ENCODE results near the gene CCDC68. TPM values are rescaled to one million over a fixed set of nuclear protein-coding genes. Genes with fewer than 3 reads are reported as not detected.

The CCDC68 gene, protein sequence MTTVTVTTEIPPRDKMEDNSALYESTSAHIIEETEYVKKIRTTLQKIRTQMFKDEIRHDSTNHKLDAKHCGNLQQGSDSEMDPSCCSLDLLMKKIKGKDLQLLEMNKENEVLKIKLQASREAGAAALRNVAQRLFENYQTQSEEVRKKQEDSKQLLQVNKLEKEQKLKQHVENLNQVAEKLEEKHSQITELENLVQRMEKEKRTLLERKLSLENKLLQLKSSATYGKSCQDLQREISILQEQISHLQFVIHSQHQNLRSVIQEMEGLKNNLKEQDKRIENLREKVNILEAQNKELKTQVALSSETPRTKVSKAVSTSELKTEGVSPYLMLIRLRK
- polyA plus RNA-seq: 1 to 10 TPM in 1 of 2 donors, under 1 TPM in 1; 0.86 to 1.4 TPM

DNA sequence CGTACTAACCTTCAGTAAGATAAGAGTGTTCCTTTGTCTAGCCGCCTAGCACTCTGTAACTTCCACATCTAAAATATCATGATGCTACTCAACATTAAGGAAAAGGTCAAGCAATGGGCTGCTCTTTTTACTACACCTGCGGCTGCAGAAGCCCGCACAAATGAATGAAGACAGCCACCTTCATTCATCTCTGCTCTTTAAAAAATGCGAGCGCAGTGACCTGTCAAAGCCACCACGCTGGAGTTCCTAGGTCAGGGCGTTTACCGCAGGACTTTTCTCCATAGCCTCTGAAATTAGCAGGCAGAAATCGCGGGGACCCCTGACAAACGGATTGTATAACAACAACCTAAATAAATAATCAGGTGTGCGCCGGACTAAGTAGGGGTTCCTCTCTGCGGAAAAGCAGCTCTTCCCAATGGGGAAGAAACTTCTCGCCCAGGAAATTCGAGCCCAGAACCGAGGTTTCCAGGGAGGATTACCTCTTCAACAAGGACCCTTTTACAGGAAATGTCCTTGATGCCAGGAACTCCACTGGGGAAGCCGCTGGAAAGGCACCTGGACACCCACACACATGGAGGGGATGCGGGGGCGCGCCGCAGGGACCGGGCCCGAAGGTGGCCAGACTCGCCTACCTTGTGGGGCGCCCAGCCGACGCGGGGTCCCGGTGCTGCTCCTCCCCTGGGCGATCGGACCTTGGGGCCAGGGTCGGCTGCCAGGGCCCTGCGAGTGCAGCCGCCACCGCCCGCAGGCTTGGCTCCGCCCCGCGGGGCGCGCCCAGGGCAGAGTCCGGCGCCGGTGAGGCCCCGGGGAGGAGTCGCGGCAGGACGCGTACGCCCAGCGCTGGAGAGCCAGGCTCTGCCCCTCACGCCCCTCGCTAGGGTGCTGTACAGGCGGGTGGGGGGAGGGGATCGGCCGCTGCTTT lies at the start of gene CCDC68:
Gene CCDC68 (minus strand): TSS at position 758 of the 922 bp plus-strand sequence. CDS start 16,670 bp downstream, outside the sequence.
- Histone ChIP-seq H3K27ac (ENCODE audit: low read depth in 2 of 2, low read length in 1 of 2) (peak within 1 kb of the TSS in 1 of 2 donors; percentile 38), H3K4me3 (ENCODE audit: low read depth in 1 of 2, low read length in 2 of 2) (peak within 1 kb of the TSS; percentile 61 to 65), H3K36me3 (ENCODE audit: control insufficient read depth in 2 of 2, insufficient read depth in 2 of 2, low read length in 1 of 2) (no peaks in the 10 kb centered on the region), H3K27me3 (ENCODE audit: control insufficient read depth in 1 of 2, insufficient read depth in 2 of 2, low read length in 2 of 2) (no peaks in the 10 kb centered on the region), H3K9me3 (ENCODE audit: control insufficient read depth in 2 of 2, insufficient read depth in 1 of 2, low read depth in 1 of 2, low read length in 1 of 2) (no peaks in the 10 kb centered on the region), H3K4me1 (ENCODE audit: control insufficient read depth in 2 of 2, insufficient read depth in 2 of 2, low read length in 1 of 2) (no peaks in the 10 kb centered on the region)
- WGBS, 2 donors: 9 to 14% methylated on average over 52 to 58 of the region's 58 CpGs

DNA sequence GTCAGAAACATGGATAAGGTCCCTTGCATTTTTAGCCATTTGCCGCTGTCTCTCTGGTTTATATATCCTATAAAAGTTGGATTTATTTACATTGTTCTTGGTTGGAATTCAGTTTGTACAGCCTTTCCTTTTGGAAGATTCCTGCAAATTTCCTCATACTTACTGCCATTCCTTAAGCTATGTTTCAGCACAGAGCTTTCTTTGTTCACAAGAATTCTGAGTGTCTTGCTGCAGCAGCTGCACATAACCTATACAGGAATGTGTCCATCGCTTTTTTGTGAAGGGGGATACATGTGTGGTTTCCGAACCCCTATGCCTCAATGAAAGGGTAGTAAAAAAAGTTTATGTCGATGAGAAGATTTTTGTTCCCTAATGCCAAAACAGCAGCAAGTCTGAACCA lies 48.3 kb upstream of the CCDC68 start:
- 54 to 59% methylated on average over 4 of the region's 4 CpGs for WGBS, 2 donors
- no peaks in the 10 kb centered on the region for H3K4me1 ChIP-seq (ENCODE audit: control insufficient read depth in 2 of 2, insufficient read depth in 2 of 2, low read length in 1 of 2)
- no peak overlapping the region for H3K4me3 ChIP-seq (ENCODE audit: low read depth in 1 of 2, low read length in 2 of 2)
- no peak overlapping the region for H3K27ac ChIP-seq (ENCODE audit: low read depth in 2 of 2, low read length in 1 of 2)
- H3K36me3 ChIP-seq (ENCODE audit: control insufficient read depth in 2 of 2, insufficient read depth in 2 of 2, low read length in 1 of 2): no peaks in the 10 kb centered on the region
- no peaks in the 10 kb centered on the region for H3K27me3 ChIP-seq (ENCODE audit: control insufficient read depth in 1 of 2, insufficient read depth in 2 of 2, low read length in 2 of 2)
- H3K9me3 ChIP-seq (ENCODE audit: control insufficient read depth in 2 of 2, insufficient read depth in 1 of 2, low read depth in 1 of 2, low read length in 1 of 2): no peaks in the 10 kb centered on the region

DNA sequence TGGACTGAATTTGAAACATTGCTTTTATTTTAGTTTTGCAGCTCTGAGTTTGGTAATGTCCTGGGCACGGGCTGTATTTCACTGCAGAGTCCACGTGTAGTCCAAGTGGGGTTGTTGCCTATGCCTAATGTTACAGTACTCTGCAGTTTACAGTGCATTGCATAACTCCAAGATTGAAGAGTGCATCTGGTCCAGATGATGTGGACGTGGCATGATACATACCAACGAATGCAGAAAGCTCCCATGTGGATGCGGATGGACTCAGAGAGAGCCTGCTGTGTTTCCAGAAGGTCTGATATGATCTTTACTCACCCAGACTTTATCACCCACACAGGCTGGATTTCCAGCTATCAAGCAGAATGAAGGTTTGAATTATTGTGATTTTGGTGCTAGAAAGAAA lies 44.4 kb upstream of the CCDC68 start:
- no peaks in the 10 kb centered on the region for H3K4me1 ChIP-seq (ENCODE audit: control insufficient read depth in 2 of 2, insufficient read depth in 2 of 2, low read length in 1 of 2)
- H3K27ac ChIP-seq (ENCODE audit: low read depth in 2 of 2, low read length in 1 of 2): no peak overlapping the region
- H3K36me3 ChIP-seq (ENCODE audit: control insufficient read depth in 2 of 2, insufficient read depth in 2 of 2, low read length in 1 of 2): no peaks in the 10 kb centered on the region
- H3K4me3 ChIP-seq (ENCODE audit: low read depth in 1 of 2, low read length in 2 of 2): no peak overlapping the region
- H3K9me3 ChIP-seq (ENCODE audit: control insufficient read depth in 2 of 2, insufficient read depth in 1 of 2, low read depth in 1 of 2, low read length in 1 of 2): no peaks in the 10 kb centered on the region
- 84% methylated on average over 5 of the region's 5 CpGs for WGBS, 2 donors
- no peaks in the 10 kb centered on the region for H3K27me3 ChIP-seq (ENCODE audit: control insufficient read depth in 1 of 2, insufficient read depth in 2 of 2, low read length in 2 of 2)

DNA sequence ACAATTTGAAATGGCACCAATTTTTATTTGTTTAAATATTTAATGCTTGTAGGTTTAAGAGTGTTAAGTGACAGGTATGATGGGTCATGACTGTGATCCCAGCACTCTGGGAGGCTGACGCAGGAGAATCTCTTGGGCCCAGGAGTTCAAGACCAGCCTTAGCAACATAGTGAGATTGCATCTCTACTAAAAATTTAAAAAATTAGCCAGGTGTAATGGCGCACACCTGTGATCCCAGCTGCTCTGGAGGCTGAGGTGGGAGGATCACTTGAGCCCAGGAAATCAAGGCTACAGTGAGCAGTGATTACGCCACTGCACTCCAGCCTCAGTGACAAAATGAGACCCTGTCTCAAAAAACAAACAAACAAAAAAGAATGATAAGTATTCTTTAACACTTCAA lies 43.0 kb upstream of the CCDC68 start:
- no peaks in the 10 kb centered on the region for H3K36me3 ChIP-seq (ENCODE audit: control insufficient read depth in 2 of 2, insufficient read depth in 2 of 2, low read length in 1 of 2)
- no peaks in the 10 kb centered on the region for H3K27me3 ChIP-seq (ENCODE audit: control insufficient read depth in 1 of 2, insufficient read depth in 2 of 2, low read length in 2 of 2)
- WGBS, 2 donors: 78 to 93% methylated on average over 3 of the region's 3 CpGs
- no peak overlapping the region for H3K4me3 ChIP-seq (ENCODE audit: low read depth in 1 of 2, low read length in 2 of 2)
- no peaks in the 10 kb centered on the region for H3K9me3 ChIP-seq (ENCODE audit: control insufficient read depth in 2 of 2, insufficient read depth in 1 of 2, low read depth in 1 of 2, low read length in 1 of 2)
- no peak overlapping the region for H3K27ac ChIP-seq (ENCODE audit: low read depth in 2 of 2, low read length in 1 of 2)
- no peaks in the 10 kb centered on the region for H3K4me1 ChIP-seq (ENCODE audit: control insufficient read depth in 2 of 2, insufficient read depth in 2 of 2, low read length in 1 of 2)

DNA sequence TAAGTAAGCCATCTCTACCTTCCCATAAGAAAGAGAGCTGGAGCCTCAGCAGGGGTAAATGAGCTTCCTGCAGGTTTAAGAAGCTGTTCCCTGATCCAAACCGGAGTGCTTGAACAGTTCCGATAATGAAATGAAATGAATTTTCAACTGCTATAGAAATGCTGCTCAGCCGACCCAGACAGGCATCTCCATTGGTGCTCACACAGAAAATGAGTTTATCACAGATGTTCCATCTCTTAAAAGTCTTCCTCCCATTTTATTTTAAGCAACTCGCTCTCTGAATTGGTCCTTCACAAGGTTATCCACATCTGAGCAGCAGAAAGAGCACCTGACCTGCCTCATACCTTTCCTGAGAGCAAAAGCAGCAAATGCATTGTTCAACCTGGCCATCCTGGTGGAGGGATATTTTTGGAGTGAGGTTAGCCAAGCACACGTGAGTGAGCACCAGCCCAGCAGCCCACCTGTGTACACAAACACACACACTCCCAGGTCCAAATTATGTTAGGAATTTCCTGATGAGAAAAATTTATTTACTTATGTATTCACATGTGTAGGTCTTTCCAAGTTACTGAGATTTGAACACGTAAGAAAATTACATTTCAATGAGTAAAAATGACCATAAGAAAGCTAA lies 42.2 kb upstream of the CCDC68 start:
- Histone ChIP-seq H3K27ac (ENCODE audit: low read depth in 2 of 2, low read length in 1 of 2) (no peak overlapping the region), H3K4me3 (ENCODE audit: low read depth in 1 of 2, low read length in 2 of 2) (no peak overlapping the region), H3K27me3 (ENCODE audit: control insufficient read depth in 1 of 2, insufficient read depth in 2 of 2, low read length in 2 of 2) (no peaks in the 10 kb centered on the region), H3K4me1 (ENCODE audit: control insufficient read depth in 2 of 2, insufficient read depth in 2 of 2, low read length in 1 of 2) (no peaks in the 10 kb centered on the region), H3K36me3 (ENCODE audit: control insufficient read depth in 2 of 2, insufficient read depth in 2 of 2, low read length in 1 of 2) (no peaks in the 10 kb centered on the region), H3K9me3 (ENCODE audit: control insufficient read depth in 2 of 2, insufficient read depth in 1 of 2, low read depth in 1 of 2, low read length in 1 of 2) (no peaks in the 10 kb centered on the region)
- 48 to 57% methylated on average over 6 of the region's 6 CpGs for WGBS, 2 donors

DNA sequence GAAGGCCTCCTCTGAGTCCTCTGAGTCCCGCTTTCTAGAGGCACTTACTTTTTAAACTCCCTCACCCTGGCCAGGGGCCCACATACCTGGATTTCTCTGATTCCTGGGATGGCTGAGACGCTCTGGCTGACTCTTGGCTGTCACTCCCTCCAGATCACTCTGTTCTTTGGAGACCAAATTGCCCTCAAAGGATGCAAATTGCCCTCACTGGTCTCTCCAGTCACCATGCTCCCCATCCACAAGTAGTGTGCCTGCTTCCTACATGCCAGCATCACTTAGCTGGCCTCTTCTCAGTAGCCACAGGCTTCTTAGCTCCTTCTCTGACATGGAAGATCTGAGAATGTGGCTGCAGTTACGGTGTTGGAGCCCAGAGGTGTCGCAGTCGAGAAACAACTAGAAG lies 41.3 kb upstream of the CCDC68 start:
- Histone ChIP-seq H3K4me3 (ENCODE audit: low read depth in 1 of 2, low read length in 2 of 2) (no peak overlapping the region), H3K27ac (ENCODE audit: low read depth in 2 of 2, low read length in 1 of 2) (no peak overlapping the region), H3K27me3 (ENCODE audit: control insufficient read depth in 1 of 2, insufficient read depth in 2 of 2, low read length in 2 of 2) (no peaks in the 10 kb centered on the region), H3K9me3 (ENCODE audit: control insufficient read depth in 2 of 2, insufficient read depth in 1 of 2, low read depth in 1 of 2, low read length in 1 of 2) (no peaks in the 10 kb centered on the region), H3K36me3 (ENCODE audit: control insufficient read depth in 2 of 2, insufficient read depth in 2 of 2, low read length in 1 of 2) (no peaks in the 10 kb centered on the region), H3K4me1 (ENCODE audit: control insufficient read depth in 2 of 2, insufficient read depth in 2 of 2, low read length in 1 of 2) (no peaks in the 10 kb centered on the region)
- 84 to 93% methylated on average over 5 of the region's 5 CpGs for WGBS, 2 donors

DNA sequence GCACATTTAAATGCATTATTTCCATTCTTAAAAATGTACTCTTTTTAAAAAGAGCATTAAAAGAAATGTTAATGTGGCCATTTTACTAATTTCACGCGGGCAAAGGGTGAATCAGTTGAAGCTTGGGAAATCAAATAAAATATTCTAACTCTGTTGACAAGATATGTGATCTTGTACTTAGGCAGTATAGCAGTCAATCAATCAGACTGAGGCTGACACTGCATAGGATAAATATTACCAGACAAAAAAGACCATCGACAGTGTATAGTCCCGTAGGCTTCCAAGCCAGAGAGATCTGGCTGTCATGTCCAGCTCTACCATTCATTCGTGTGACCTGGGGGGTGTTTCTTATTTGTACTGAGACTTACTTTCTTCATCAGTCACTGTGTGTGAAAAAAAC lies 39.8 kb upstream of the CCDC68 start:
- H3K4me1 ChIP-seq (ENCODE audit: control insufficient read depth in 2 of 2, insufficient read depth in 2 of 2, low read length in 1 of 2): no peaks in the 10 kb centered on the region
- no peak overlapping the region for H3K4me3 ChIP-seq (ENCODE audit: low read depth in 1 of 2, low read length in 2 of 2)
- no peaks in the 10 kb centered on the region for H3K36me3 ChIP-seq (ENCODE audit: control insufficient read depth in 2 of 2, insufficient read depth in 2 of 2, low read length in 1 of 2)
- no peaks in the 10 kb centered on the region for H3K9me3 ChIP-seq (ENCODE audit: control insufficient read depth in 2 of 2, insufficient read depth in 1 of 2, low read depth in 1 of 2, low read length in 1 of 2)
- no peaks in the 10 kb centered on the region for H3K27me3 ChIP-seq (ENCODE audit: control insufficient read depth in 1 of 2, insufficient read depth in 2 of 2, low read length in 2 of 2)
- 91 to 94% methylated on average over 5 of the region's 5 CpGs for WGBS, 2 donors
- H3K27ac ChIP-seq (ENCODE audit: low read depth in 2 of 2, low read length in 1 of 2): no peak overlapping the region

DNA sequence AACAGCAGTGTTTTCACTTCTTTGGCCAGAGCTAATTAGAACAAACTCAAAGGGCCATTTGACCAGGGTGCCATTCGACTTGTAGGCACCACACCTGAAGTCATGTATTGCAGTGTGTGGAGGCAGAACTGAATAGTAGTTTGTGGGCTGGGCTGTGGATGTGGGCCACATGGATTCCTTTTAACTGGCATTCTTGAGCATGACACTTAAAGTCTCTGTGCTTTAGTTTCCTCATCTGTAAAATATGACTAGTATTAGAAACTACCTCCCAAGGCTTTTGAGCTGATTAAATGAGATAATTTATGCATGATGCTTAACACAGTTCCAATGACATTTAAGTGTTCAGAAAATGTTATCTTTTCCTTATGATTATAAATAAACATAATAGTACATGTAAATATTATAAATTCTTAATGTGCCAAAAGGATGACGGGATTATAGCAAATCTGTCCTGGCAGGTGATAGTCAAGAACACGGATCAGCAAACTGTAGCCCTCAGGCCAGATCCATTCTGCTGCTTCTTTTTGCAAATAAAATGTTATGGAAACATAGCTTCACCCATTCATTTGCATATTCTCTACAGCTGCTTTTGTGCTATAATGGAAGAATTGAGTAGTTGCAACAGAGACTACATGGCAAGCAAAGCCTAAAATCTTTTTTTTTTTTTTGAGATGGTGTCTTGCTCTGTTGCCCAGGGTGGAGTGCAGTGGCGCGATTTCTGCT lies 36.3 kb upstream of the CCDC68 start:
- H3K36me3 ChIP-seq (ENCODE audit: control insufficient read depth in 2 of 2, insufficient read depth in 2 of 2, low read length in 1 of 2): no peaks in the 10 kb centered on the region
- H3K9me3 ChIP-seq (ENCODE audit: control insufficient read depth in 2 of 2, insufficient read depth in 1 of 2, low read depth in 1 of 2, low read length in 1 of 2): no peaks in the 10 kb centered on the region
- no peaks in the 10 kb centered on the region for H3K27me3 ChIP-seq (ENCODE audit: control insufficient read depth in 1 of 2, insufficient read depth in 2 of 2, low read length in 2 of 2)
- no peaks in the 10 kb centered on the region for H3K4me1 ChIP-seq (ENCODE audit: control insufficient read depth in 2 of 2, insufficient read depth in 2 of 2, low read length in 1 of 2)
- WGBS, 2 donors: 84 to 86% methylated on average over 4 to 5 of the region's 5 CpGs
- H3K27ac ChIP-seq (ENCODE audit: low read depth in 2 of 2, low read length in 1 of 2): no peak overlapping the region
- no peak overlapping the region for H3K4me3 ChIP-seq (ENCODE audit: low read depth in 1 of 2, low read length in 2 of 2)

DNA sequence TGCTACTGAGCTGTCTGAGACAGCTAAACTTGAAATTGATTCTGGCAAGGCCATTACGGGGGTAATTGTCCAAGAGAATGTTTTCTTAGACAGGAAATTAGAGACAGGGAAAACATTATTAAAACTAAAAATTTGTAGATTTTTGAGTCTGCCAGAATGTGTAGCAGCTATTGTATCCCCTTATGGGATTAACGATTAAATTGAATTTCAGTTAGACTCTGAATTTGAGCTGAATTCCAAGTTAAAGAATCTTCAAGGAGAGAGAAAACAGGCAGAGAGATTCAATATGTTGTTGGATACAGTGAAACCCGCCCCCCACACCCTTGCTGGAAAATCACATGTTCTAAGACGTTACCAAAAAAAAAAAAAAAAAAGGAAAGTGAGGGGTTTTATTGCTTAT lies 32.7 kb upstream of the CCDC68 start:
- Histone ChIP-seq H3K4me3 (ENCODE audit: low read depth in 1 of 2, low read length in 2 of 2) (no peak overlapping the region), H3K27me3 (ENCODE audit: control insufficient read depth in 1 of 2, insufficient read depth in 2 of 2, low read length in 2 of 2) (no peaks in the 10 kb centered on the region), H3K27ac (ENCODE audit: low read depth in 2 of 2, low read length in 1 of 2) (no peak overlapping the region), H3K4me1 (ENCODE audit: control insufficient read depth in 2 of 2, insufficient read depth in 2 of 2, low read length in 1 of 2) (no peaks in the 10 kb centered on the region), H3K36me3 (ENCODE audit: control insufficient read depth in 2 of 2, insufficient read depth in 2 of 2, low read length in 1 of 2) (no peaks in the 10 kb centered on the region), H3K9me3 (ENCODE audit: control insufficient read depth in 2 of 2, insufficient read depth in 1 of 2, low read depth in 1 of 2, low read length in 1 of 2) (no peaks in the 10 kb centered on the region)
- 67 to 72% methylated on average over 4 of the region's 4 CpGs for WGBS, 2 donors

Data from esophagus (tissue), 2 donors.